WTC11 (cell line): Measurements from ENCODE around the gene SMYD3. TPM values are rescaled to one million over a fixed set of nuclear protein-coding genes. Genes with fewer than 3 reads are reported as not detected.

ENCODE experiments used
- ATAC-seq: fragments of 200-7000 bp; cut with Tn5 transposase; 2 replicates; pipeline ENCODE4 v1.10.0; 2021; ENCODE audit warnings: mild to moderate bottlenecking, moderate library complexity
- CTCF ChIA-PET: fragments of 300-600 bp; sonication (Branson Sonifier 250); formaldehyde crosslinking; loops from one replicate; lab custom pipeline; 2021; ENCODE audit warnings: antibody characterized with exemption; lab: Charles Lee
- POLR2A ChIA-PET: fragments of 350-600 bp; sonication (Branson Sonifier 250); formaldehyde crosslinking; loops from one replicate; lab custom pipeline; 2021; ENCODE audit warnings: antibody characterized with exemption; lab: Charles Lee
- DNase-seq: peaks from one replicate; pipeline ENCODE4 v3.0.0; 2021; ENCODE audit warnings: low spot score
- H3K27ac Mint-ChIP-seq: 2 replicates; pipeline ENCODE4 v1.8.0; 2021; ENCODE audit warnings: mixed read lengths
- H3K27me3 Mint-ChIP-seq: 2 replicates; pipeline ENCODE4 v1.8.0; 2021; ENCODE audit warnings: low read depth, mild to moderate bottlenecking, moderate library complexity, mixed read lengths
- H3K36me3 Mint-ChIP-seq: 2 replicates; pipeline ENCODE4 v1.8.0; 2021; ENCODE audit warnings: mixed read lengths
- H3K4me1 Mint-ChIP-seq: 2 replicates; pipeline ENCODE4 v1.8.0; 2022; ENCODE audit warnings: mixed read lengths
- H3K4me3 Mint-ChIP-seq: 2 replicates; pipeline ENCODE4 v1.8.0; 2021; ENCODE audit warnings: mild to moderate bottlenecking, moderate library complexity, mixed read lengths
- H3K9me3 Mint-ChIP-seq: 2 replicates; pipeline ENCODE4 v1.8.0; 2021; ENCODE audit warnings: mixed read lengths
- AFF4 ChIP-seq: sonication (generic); formaldehyde crosslinking; IDR thresholded peaks from 2 replicates; pipeline ENCODE4 v1.8.1; 2023; ENCODE audit warnings: mild to moderate bottlenecking, missing genetic modification reagents, borderline replicate concordance
- CDX4 ChIP-seq: fragments of 250-450 bp; sonication (Bioruptor Pico); IDR thresholded peaks from 2 replicates; pipeline ENCODE4 v1.9.0; 2021; ENCODE audit warnings: moderate library complexity, mild to moderate bottlenecking, inconsistent platforms, borderline replicate concordance
- CREM ChIP-seq: sonication (generic); formaldehyde crosslinking; IDR thresholded peaks from 2 replicates; pipeline ENCODE4 v1.8.1; 2022; ENCODE audit warnings: mild to moderate bottlenecking, missing genetic modification reagents, moderate library complexity
- ERG ChIP-seq: fragments of 250-450 bp; sonication (Bioruptor Pico); IDR thresholded peaks from 2 replicates; pipeline ENCODE4 v1.8.0; 2021; ENCODE audit warnings: mild to moderate bottlenecking
- GRHL2 ChIP-seq: fragments of 250-450 bp; sonication (Bioruptor Pico); IDR thresholded peaks from 2 replicates; pipeline ENCODE4 v1.8.0; 2022; ENCODE audit warnings: mild to moderate bottlenecking, moderate library complexity; ENCODE audit not compliant: insufficient replicate concordance, severe bottlenecking
- KAT7 ChIP-seq: sonication (generic); formaldehyde crosslinking; IDR thresholded peaks from 2 replicates; pipeline ENCODE4 v1.8.1; 2023; ENCODE audit warnings: missing genetic modification reagents, mild to moderate bottlenecking, borderline replicate concordance
- MAX ChIP-seq: sonication (generic); formaldehyde crosslinking; IDR thresholded peaks from 2 replicates; pipeline ENCODE4 v1.8.0; 2022; ENCODE audit warnings: mild to moderate bottlenecking, missing genetic modification reagents
- MLX ChIP-seq: sonication (generic); formaldehyde crosslinking; IDR thresholded peaks from 2 replicates; pipeline ENCODE4 v1.8.1; 2023; ENCODE audit warnings: mild to moderate bottlenecking, missing genetic modification reagents, moderate library complexity
- NR2C2 ChIP-seq: sonication (generic); formaldehyde crosslinking; IDR thresholded peaks from 2 replicates; pipeline ENCODE4 v1.8.0; 2022; ENCODE audit warnings: mild to moderate bottlenecking, missing genetic modification reagents
- NR3C1 ChIP-seq: sonication (generic); formaldehyde crosslinking; conservative IDR thresholded peaks from 2 replicates; pipeline ENCODE4 v1.8.1; 2023; ENCODE audit warnings: low read depth, mild to moderate bottlenecking, missing genetic modification reagents
- OVOL2 ChIP-seq: fragments of 250-450 bp; sonication (Bioruptor Pico); IDR thresholded peaks from 2 replicates; pipeline ENCODE4 v1.9.0; 2021; ENCODE audit warnings: mild to moderate bottlenecking, borderline replicate concordance
- SMAD3 ChIP-seq: sonication (generic); formaldehyde crosslinking; IDR thresholded peaks from 2 replicates; pipeline ENCODE4 v1.8.0; 2022; ENCODE audit warnings: missing genetic modification reagents, mild to moderate bottlenecking, borderline replicate concordance
- TEAD4 ChIP-seq: sonication (generic); formaldehyde crosslinking; IDR thresholded peaks from 2 replicates; pipeline ENCODE4 v1.8.0; 2022; ENCODE audit warnings: mild to moderate bottlenecking, missing genetic modification reagents
- TP53 ChIP-seq: sonication (generic); formaldehyde crosslinking; IDR thresholded peaks from 2 replicates; pipeline ENCODE4 v1.8.1; 2023; ENCODE audit warnings: mild to moderate bottlenecking, missing genetic modification reagents
- USF1 ChIP-seq: sonication (generic); formaldehyde crosslinking; IDR thresholded peaks from 2 replicates; pipeline ENCODE4 v1.8.0; 2022; ENCODE audit warnings: mild to moderate bottlenecking, missing genetic modification reagents
- USF2 ChIP-seq: sonication (generic); formaldehyde crosslinking; IDR thresholded peaks from 2 replicates; pipeline ENCODE4 v1.8.1; 2023; ENCODE audit warnings: mild to moderate bottlenecking, missing genetic modification reagents, moderate library complexity
- ZBTB21 ChIP-seq: sonication (generic); formaldehyde crosslinking; IDR thresholded peaks from 2 replicates; pipeline ENCODE4 v1.8.1; 2023; ENCODE audit warnings: mild to moderate bottlenecking, missing genetic modification reagents, borderline replicate concordance
- ZBTB43 ChIP-seq: sonication (generic); formaldehyde crosslinking; IDR thresholded peaks from 2 replicates; pipeline ENCODE4 v1.8.1; 2023; ENCODE audit warnings: mild to moderate bottlenecking, missing genetic modification reagents
- ZNF263 ChIP-seq: sonication (generic); formaldehyde crosslinking; IDR thresholded peaks from 2 replicates; pipeline ENCODE4 v1.8.1; 2022; ENCODE audit warnings: low read depth, mild to moderate bottlenecking, moderate library complexity, missing genetic modification reagents
- ZNF396 ChIP-seq: fragments of 250-450 bp; sonication (Bioruptor Pico); IDR thresholded peaks from 2 replicates; pipeline ENCODE4 v1.8.0; 2021; ENCODE audit warnings: mild to moderate bottlenecking, moderate library complexity, borderline replicate concordance
- total RNA-seq: library from RNA; stranded (reverse); gene quantifications from 3 replicates; pipeline ENCODE4 v1.2.3, GENCODE V29; 2021

SMYD3 gene
- total RNA-seq, 1 experiment from 2014 or later: 21.4 TPM

- H3K27me3 Mint-ChIP-seq: no peaks in the 10 kb centered on the region
- ChIA-PET CTCF (interaction anchor here (0.9 to 1.5 kb wide), 2 partner anchors 35 to 55 kb away, joined by 3 read pairs; no protein-coding TSS in a partner anchor), POLR2A (no interaction called here)
- no peak for DNase-seq
- peaks cover under 1% of the 10 kb centered on the region for H3K36me3 Mint-ChIP-seq
- peaks cover 9% of the 10 kb centered on the region for H3K9me3 Mint-ChIP-seq
- no peak overlapping the region for H3K27ac Mint-ChIP-seq
- no peak overlapping the region for H3K4me3 Mint-ChIP-seq
- peaks cover 25% of the 10 kb centered on the region for H3K4me1 Mint-ChIP-seq
- TF ChIP-seq CDX4 (CRISPR knock-in tag) (no peak), ZNF396 (CRISPR knock-in tag) (no peak), MAX (CRISPR knock-in tag) (no peak), ERG (CRISPR knock-in tag) (no peak), ZBTB43 (CRISPR knock-in tag) (no peak), MLX (CRISPR knock-in tag) (no peak), GRHL2 (no peak), USF1 (CRISPR knock-in tag) (no peak), TP53 (no peak), SMAD3 (CRISPR knock-in tag) (no peak), NR2C2 (CRISPR knock-in tag) (no peak)
- ATAC-seq: no peak
Observed at GRCh38 chr1:245853291-245853690, 653.8 kb downstream of the SMYD3 start.

- TF ChIP-seq CREM: no peak
- TF ChIP-seq AFF4 (CRISPR knock-in tag): no peak
- no peak for TF ChIP-seq ZBTB21
- TF ChIP-seq USF2 (CRISPR knock-in tag): no peak
- TF ChIP-seq USF1 (CRISPR knock-in tag): no peak
- no peak for TF ChIP-seq TEAD4 (CRISPR knock-in tag)
- no peak for TF ChIP-seq KAT7
- TF ChIP-seq OVOL2 (CRISPR knock-in tag): no peak
- no peak for TF ChIP-seq ZNF263 (CRISPR knock-in tag)
- no peak for TF ChIP-seq NR3C1 (CRISPR knock-in tag)
- peaks cover 13% of the 10 kb centered on the region for H3K4me1 Mint-ChIP-seq
- H3K36me3 Mint-ChIP-seq: peaks cover 9% of the 10 kb centered on the region; the same call in 1 of the 2 replicates
- H3K27ac Mint-ChIP-seq: no peak overlapping the region
- peaks cover 14% of the 10 kb centered on the region for H3K9me3 Mint-ChIP-seq
- DNase-seq (no peak), ATAC-seq (no peak)
- ChIA-PET CTCF (no interaction called here), POLR2A (no interaction called here)
- H3K27me3 Mint-ChIP-seq: no peaks in the 10 kb centered on the region
- no peak overlapping the region for H3K4me3 Mint-ChIP-seq
Observed at GRCh38 chr1:245843101-245843500, 664.0 kb downstream of the SMYD3 start.
